K562 (cell line): ENCODE data around the gene BACE1-AS. TPM values are rescaled to one million over a fixed set of nuclear protein-coding genes. Genes with fewer than 3 reads are reported as not detected.

ENCODE experiments used
- ATAC-seq: fragments of 200-7000 bp; cut with Tn5 transposase; 3 replicates; pipeline ENCODE4 v1.9.1; 2020; ENCODE audit warnings: moderate library complexity
- BruUV-seq: library from RNA; stranded (reverse); fragments of 400-500 nt; replicated peaks from 2 replicates; lab custom pipeline; 2021; lab: Mats Ljungman, UMichigan
- CTCF ChIA-PET: fragments of 300-600 bp; formaldehyde crosslinking; extraction: SDS; loops from one replicate; lab custom pipeline; 2021; ENCODE audit warnings: low intra/inter-chr PET ratio; lab: Yijun Ruan, JAX
- POLR2A ChIA-PET: fragments of 300-600, 350-650 bp; sonication (Branson Sonifier 250); formaldehyde crosslinking; extraction: SDS; loops from one replicate; lab custom pipeline; 2021; ENCODE audit warnings: antibody characterized with exemption, inconsistent platforms; lab: Yijun Ruan, JAX
- DNase-seq, 4 experiments: peaks; one replicate each; pipeline versions ENCODE4 v3.0.0 to v3.0.0-alpha.2; 2011 to 2018; ENCODE audit warnings: low spot score in 3 of 4, mixed read lengths in 3 of 4; ENCODE audit errors: extremely low read depth in 1 of 4
- FAIRE-seq: peaks from 2 replicates; lab custom pipeline; 2011; peaks lifted over from hg19 to GRCh38; lab: Jason Lieb, UNC
- H2AFZ ChIP-seq: 2 replicates; pipeline ENCODE4 v1.6.0; 2011; ENCODE audit warnings: low read depth, low read length, control low read depth, inconsistent platforms
- H3K27ac ChIP-seq: fragments of 200-600 bp; 3 replicates; pipeline ENCODE4 v1.8.0; 2011; ENCODE audit warnings: low read depth, mild to moderate bottlenecking, control low read depth, inconsistent platforms, low read length, moderate library complexity, mixed read lengths; ENCODE audit errors: extremely low read depth
- H3K27me3 ChIP-seq, 2 experiments: fragments of 300-600 bp in 1 of 2; 2 replicates in 1 of 2; 3 replicates in 1 of 2; pipeline versions ENCODE4 v1.6.0 to v1.8.0; 2011; ENCODE audit warnings: inconsistent platforms in 2 of 2, low read length in 2 of 2, mild to moderate bottlenecking in 1 of 2, mixed read lengths in 1 of 2, moderate library complexity in 1 of 2; ENCODE audit not compliant: control insufficient read depth in 2 of 2, insufficient read depth in 2 of 2
- H3K36me3 ChIP-seq: fragments of 300-600 bp; 3 replicates; pipeline ENCODE4 v1.8.0; 2011; ENCODE audit warnings: mild to moderate bottlenecking, low read length, inconsistent platforms; ENCODE audit not compliant: control insufficient read depth, insufficient read depth
- H3K4me1 ChIP-seq, 2 experiments: fragments of 200-600 bp in 1 of 2; replicated peaks in 1 of 2; 2 replicates in 1 of 2; 3 replicates in 1 of 2; pipeline versions ENCODE4 v1.5.1 to v1.8.0; 2011; ENCODE audit warnings: inconsistent platforms in 2 of 2, low read length in 2 of 2, mild to moderate bottlenecking in 1 of 2, mixed read lengths in 1 of 2, moderate library complexity in 1 of 2; ENCODE audit not compliant: control insufficient read depth in 2 of 2, insufficient read depth in 2 of 2
- H3K4me2 ChIP-seq: 2 replicates; pipeline ENCODE4 v1.6.1; 2011; ENCODE audit warnings: low read length, control low read depth, inconsistent platforms, mixed read lengths; ENCODE audit not compliant: insufficient read depth
- H3K4me3 ChIP-seq: fragments of 200-600 bp; sonication (generic), shearing (Covaris generic); 2 replicates; pipeline ENCODE4 v1.5.1; 2016; ENCODE audit warnings: control low read depth, inconsistent platforms
- H3K79me2 ChIP-seq: fragments of 200-600 bp; 3 replicates; pipeline ENCODE4 v1.8.0; 2011; ENCODE audit warnings: low read length, inconsistent platforms; ENCODE audit not compliant: control insufficient read depth, insufficient read depth
- H3K9ac ChIP-seq, 2 experiments: 2 replicates each; pipeline versions ENCODE4 v1.6.0 to v1.6.1; 2011; ENCODE audit warnings: low read depth in 2 of 2, low read length in 2 of 2, control low read depth in 1 of 2, inconsistent platforms in 1 of 2, mild to moderate bottlenecking in 1 of 2, mixed read lengths in 1 of 2; ENCODE audit not compliant: insufficient read depth in 1 of 2
- H3K9me1 ChIP-seq: one replicate; pipeline ENCODE4 v1.6.0; 2011; ENCODE audit warnings: inconsistent platforms, mild to moderate bottlenecking, low read length, moderate library complexity; ENCODE audit not compliant: control insufficient read depth, insufficient read depth
- H3K9me3 ChIP-seq: replicated peaks from 2 replicates; pipeline ENCODE4 v1.5.1; 2011; ENCODE audit warnings: low read depth, low read length, inconsistent platforms; ENCODE audit not compliant: control insufficient read depth, insufficient read depth
- H4K20me1 ChIP-seq: replicated peaks from 2 replicates; pipeline ENCODE4 v1.6.1; 2011; ENCODE audit warnings: low read length, inconsistent platforms, mixed read lengths; ENCODE audit not compliant: control insufficient read depth, insufficient read depth
- CHCHD3 ChIP-seq: fragments of 250-450 bp; sonication (Bioruptor Pico); IDR thresholded peaks from 2 replicates; pipeline ENCODE4 v2.1.2; 2022; ENCODE audit warnings: mild to moderate bottlenecking
- ELF2 ChIP-seq: fragments of 250-450 bp; sonication (Bioruptor Pico); IDR thresholded peaks from 2 replicates; pipeline ENCODE4 v1.5.0; 2021; ENCODE audit warnings: mild to moderate bottlenecking
- IFI16 ChIP-seq: fragments of 250-450 bp; sonication (Bioruptor Pico); IDR thresholded peaks from 2 replicates; pipeline ENCODE4 v2.1.2; 2022; ENCODE audit warnings: mild to moderate bottlenecking, inconsistent platforms
- LCOR ChIP-seq: sonication (generic); formaldehyde crosslinking; IDR thresholded peaks from 2 replicates; pipeline ENCODE4 v1.8.0; 2022; ENCODE audit warnings: mild to moderate bottlenecking, missing genetic modification reagents
- MED1 ChIP-seq: sonication (generic); formaldehyde crosslinking; IDR thresholded peaks from 2 replicates; pipeline ENCODE4 v1.8.1; 2023; ENCODE audit warnings: missing genetic modification reagents, borderline replicate concordance
- ZNF134 ChIP-seq: fragments of 250-450 bp; sonication (Bioruptor Pico); conservative IDR thresholded peaks from 2 replicates; pipeline ENCODE4 v1.4.0; 2020
- WGBS: fragments of 100-300 bp; shearing (Covaris generic); methylation state at CpG from one replicate; pipeline ENCODE4 v1.1.6; 2016; ENCODE audit warnings: low coverage, mixed read lengths; ENCODE audit not compliant: insufficient coverage; ENCODE audit errors: missing lambda C conversion rate; 5-methylcytosine and 5-hydroxymethylcytosine counted together
- in situ Hi-C: fragments of 300-500 bp; cut with MboI; formaldehyde crosslinking; loops from 4 replicates; pipeline ENCODE4 v1.15.0; 2018; ENCODE audit warnings: inconsistent platforms, mixed read lengths
- intact Hi-C: fragments of 100-400 bp; cut with micrococcal nuclease; formaldehyde crosslinking; loops from 2 replicates; pipeline ENCODE4 v1.14.2; 2022
- polyA plus RNA-seq, 8 experiments: library from polyadenylated mRNA; depleted of rRNA in 4 of 8; stranded (reverse) in 5 of 8; unstranded in 3 of 8; fragments of >200 nt; fragmentation: Nextera tagmentation in 2 of 8; fragmentation: Illumina TruSeq in 1 of 8; extraction: Ambion mirVana in 2 of 8; extraction: Trizol in 1 of 8; gene quantifications; 2 replicates each; pipeline versions ENCODE4 v1.2.1 to v1.2.3, GENCODE V29; 2011 to 2014; ENCODE audit warnings: inconsistent platforms in 1 of 8, missing spikeins in 1 of 8
- total RNA-seq, 7 experiments: library from RNA; depleted of rRNA in 6 of 7; stranded (reverse); fragments of >200 nt in 6 of 7; fragmentation: Illumina TruSeq in 2 of 7; extraction: Trizol in 2 of 7; gene quantifications; 2 replicates each; pipeline versions ENCODE4 v1.2.1 to v1.2.3, GENCODE V29; 2011 to 2021; ENCODE audit warnings: low replicate concordance in 1 of 7
- TF ChIP-seq, protein P1 (sequence below): fragments of 450-650 bp; IDR thresholded peaks from 2 replicates; pipeline ENCODE4 v1.6.1; 2016; ENCODE audit warnings: mild to moderate bottlenecking, moderate library complexity
- TF ChIP-seq, protein P2 (sequence below): fragments of 250-450 bp; sonication (Bioruptor Pico); IDR thresholded peaks from 2 replicates; pipeline ENCODE4 v1.5.0; 2021
- TF ChIP-seq, protein P3 (sequence below): fragments of 250-450 bp; sonication (Bioruptor Pico); IDR thresholded peaks from 2 replicates; pipeline ENCODE4 v1.8.0; 2022; ENCODE audit warnings: moderate library complexity, mild to moderate bottlenecking, inconsistent platforms

The BACE1-AS gene
- total and polyA plus RNA-seq, 9 of the 15 experiments (the other 6 are each of a cell fraction or from before 2014, with no cell fraction given): 2.2 to 8.2 (median 3.8) TPM

DNA sequence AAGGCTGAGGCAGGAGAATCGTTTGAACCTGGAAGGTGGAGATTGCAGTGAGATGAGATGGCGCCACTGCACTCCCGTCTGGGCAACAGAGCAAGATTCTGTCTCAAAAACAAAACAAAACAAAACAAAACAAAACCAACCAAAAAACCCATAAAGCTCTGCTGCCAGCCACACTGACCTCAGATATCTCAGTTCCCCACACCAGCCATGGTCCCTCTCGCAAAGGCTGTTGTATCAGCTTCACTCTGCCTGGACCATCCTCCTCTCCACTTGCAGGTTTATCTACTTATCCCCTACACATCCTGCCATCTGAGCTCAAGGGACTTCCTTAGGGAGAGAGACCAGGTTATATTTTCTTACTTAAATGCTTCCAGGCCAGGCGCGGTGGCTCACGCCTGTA lies 11.1 kb downstream of the BACE1-AS start:
- ChIA-PET POLR2A (no interaction called here), CTCF (no interaction called here)
- in situ Hi-C loops: no loop called here
- Histone ChIP-seq H3K9ac (no peak overlapping the region), H3K79me2 (no peaks in the 10 kb centered on the region), H3K4me1 (peaks cover 0 to 10% of the 10 kb centered on the region in 2 experiments; a peak in 2 of 5 replicates), H3K27me3 (peaks cover 23 to 68% of the 10 kb centered on the region in 2 experiments), H3K9me1 (no peaks in the 10 kb centered on the region), H3K9me3 (no peaks in the 10 kb centered on the region), H3K4me2 (no peak overlapping the region), H2AFZ (no peak overlapping the region), H3K27ac (no peak overlapping the region), H3K36me3 (no peaks in the 10 kb centered on the region), H4K20me1 (0 out of 2 replicates have a peak, but pooled peaks cover 3% of the 10 kb centered on the region), H3K4me3 (no peak overlapping the region)
- no peak for DNase-seq
- BruUV-seq: no TSS peak
- ATAC-seq: no peak
- WGBS: 26% methylated on average over 7 of the region's 7 CpGs
- FAIRE-seq: no peak
- intact Hi-C loops: no loop called here
- TF ChIP-seq MED1 (CRISPR knock-in tag) (no peak), IFI16 (CRISPR knock-in tag) (no peak), ZNF134 (no peak), CHCHD3 (CRISPR knock-in tag) (no peak), LCOR (CRISPR knock-in tag) (no peak), ELF2 (no peak)
- TF ChIP-seq, protein P1, sequence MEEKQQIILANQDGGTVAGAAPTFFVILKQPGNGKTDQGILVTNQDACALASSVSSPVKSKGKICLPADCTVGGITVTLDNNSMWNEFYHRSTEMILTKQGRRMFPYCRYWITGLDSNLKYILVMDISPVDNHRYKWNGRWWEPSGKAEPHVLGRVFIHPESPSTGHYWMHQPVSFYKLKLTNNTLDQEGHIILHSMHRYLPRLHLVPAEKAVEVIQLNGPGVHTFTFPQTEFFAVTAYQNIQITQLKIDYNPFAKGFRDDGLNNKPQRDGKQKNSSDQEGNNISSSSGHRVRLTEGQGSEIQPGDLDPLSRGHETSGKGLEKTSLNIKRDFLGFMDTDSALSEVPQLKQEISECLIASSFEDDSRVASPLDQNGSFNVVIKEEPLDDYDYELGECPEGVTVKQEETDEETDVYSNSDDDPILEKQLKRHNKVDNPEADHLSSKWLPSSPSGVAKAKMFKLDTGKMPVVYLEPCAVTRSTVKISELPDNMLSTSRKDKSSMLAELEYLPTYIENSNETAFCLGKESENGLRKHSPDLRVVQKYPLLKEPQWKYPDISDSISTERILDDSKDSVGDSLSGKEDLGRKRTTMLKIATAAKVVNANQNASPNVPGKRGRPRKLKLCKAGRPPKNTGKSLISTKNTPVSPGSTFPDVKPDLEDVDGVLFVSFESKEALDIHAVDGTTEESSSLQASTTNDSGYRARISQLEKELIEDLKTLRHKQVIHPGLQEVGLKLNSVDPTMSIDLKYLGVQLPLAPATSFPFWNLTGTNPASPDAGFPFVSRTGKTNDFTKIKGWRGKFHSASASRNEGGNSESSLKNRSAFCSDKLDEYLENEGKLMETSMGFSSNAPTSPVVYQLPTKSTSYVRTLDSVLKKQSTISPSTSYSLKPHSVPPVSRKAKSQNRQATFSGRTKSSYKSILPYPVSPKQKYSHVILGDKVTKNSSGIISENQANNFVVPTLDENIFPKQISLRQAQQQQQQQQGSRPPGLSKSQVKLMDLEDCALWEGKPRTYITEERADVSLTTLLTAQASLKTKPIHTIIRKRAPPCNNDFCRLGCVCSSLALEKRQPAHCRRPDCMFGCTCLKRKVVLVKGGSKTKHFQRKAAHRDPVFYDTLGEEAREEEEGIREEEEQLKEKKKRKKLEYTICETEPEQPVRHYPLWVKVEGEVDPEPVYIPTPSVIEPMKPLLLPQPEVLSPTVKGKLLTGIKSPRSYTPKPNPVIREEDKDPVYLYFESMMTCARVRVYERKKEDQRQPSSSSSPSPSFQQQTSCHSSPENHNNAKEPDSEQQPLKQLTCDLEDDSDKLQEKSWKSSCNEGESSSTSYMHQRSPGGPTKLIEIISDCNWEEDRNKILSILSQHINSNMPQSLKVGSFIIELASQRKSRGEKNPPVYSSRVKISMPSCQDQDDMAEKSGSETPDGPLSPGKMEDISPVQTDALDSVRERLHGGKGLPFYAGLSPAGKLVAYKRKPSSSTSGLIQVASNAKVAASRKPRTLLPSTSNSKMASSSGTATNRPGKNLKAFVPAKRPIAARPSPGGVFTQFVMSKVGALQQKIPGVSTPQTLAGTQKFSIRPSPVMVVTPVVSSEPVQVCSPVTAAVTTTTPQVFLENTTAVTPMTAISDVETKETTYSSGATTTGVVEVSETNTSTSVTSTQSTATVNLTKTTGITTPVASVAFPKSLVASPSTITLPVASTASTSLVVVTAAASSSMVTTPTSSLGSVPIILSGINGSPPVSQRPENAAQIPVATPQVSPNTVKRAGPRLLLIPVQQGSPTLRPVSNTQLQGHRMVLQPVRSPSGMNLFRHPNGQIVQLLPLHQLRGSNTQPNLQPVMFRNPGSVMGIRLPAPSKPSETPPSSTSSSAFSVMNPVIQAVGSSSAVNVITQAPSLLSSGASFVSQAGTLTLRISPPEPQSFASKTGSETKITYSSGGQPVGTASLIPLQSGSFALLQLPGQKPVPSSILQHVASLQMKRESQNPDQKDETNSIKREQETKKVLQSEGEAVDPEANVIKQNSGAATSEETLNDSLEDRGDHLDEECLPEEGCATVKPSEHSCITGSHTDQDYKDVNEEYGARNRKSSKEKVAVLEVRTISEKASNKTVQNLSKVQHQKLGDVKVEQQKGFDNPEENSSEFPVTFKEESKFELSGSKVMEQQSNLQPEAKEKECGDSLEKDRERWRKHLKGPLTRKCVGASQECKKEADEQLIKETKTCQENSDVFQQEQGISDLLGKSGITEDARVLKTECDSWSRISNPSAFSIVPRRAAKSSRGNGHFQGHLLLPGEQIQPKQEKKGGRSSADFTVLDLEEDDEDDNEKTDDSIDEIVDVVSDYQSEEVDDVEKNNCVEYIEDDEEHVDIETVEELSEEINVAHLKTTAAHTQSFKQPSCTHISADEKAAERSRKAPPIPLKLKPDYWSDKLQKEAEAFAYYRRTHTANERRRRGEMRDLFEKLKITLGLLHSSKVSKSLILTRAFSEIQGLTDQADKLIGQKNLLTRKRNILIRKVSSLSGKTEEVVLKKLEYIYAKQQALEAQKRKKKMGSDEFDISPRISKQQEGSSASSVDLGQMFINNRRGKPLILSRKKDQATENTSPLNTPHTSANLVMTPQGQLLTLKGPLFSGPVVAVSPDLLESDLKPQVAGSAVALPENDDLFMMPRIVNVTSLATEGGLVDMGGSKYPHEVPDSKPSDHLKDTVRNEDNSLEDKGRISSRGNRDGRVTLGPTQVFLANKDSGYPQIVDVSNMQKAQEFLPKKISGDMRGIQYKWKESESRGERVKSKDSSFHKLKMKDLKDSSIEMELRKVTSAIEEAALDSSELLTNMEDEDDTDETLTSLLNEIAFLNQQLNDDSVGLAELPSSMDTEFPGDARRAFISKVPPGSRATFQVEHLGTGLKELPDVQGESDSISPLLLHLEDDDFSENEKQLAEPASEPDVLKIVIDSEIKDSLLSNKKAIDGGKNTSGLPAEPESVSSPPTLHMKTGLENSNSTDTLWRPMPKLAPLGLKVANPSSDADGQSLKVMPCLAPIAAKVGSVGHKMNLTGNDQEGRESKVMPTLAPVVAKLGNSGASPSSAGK: no peak
- TF ChIP-seq, protein P2, sequence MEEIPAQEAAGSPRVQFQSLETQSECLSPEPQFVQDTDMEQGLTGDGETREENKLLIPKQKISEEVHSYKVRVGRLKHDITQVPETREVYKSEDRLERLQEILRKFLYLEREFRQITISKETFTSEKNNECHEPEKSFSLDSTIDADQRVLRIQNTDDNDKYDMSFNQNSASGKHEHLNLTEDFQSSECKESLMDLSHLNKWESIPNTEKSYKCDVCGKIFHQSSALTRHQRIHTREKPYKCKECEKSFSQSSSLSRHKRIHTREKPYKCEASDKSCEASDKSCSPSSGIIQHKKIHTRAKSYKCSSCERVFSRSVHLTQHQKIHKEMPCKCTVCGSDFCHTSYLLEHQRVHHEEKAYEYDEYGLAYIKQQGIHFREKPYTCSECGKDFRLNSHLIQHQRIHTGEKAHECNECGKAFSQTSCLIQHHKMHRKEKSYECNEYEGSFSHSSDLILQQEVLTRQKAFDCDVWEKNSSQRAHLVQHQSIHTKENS (CRISPR knock-in tag): no peak
- TF ChIP-seq, protein P3, sequence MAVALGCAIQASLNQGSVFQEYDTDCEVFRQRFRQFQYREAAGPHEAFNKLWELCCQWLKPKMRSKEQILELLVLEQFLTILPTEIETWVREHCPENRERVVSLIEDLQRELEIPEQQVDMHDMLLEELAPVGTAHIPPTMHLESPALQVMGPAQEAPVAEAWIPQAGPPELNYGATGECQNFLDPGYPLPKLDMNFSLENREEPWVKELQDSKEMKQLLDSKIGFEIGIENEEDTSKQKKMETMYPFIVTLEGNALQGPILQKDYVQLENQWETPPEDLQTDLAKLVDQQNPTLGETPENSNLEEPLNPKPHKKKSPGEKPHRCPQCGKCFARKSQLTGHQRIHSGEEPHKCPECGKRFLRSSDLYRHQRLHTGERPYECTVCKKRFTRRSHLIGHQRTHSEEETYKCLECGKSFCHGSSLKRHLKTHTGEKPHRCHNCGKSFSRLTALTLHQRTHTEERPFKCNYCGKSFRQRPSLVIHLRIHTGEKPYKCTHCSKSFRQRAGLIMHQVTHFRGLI (CRISPR knock-in tag): no peak
